Measurements from ENCODE around the gene GALNT8.

DNA sequence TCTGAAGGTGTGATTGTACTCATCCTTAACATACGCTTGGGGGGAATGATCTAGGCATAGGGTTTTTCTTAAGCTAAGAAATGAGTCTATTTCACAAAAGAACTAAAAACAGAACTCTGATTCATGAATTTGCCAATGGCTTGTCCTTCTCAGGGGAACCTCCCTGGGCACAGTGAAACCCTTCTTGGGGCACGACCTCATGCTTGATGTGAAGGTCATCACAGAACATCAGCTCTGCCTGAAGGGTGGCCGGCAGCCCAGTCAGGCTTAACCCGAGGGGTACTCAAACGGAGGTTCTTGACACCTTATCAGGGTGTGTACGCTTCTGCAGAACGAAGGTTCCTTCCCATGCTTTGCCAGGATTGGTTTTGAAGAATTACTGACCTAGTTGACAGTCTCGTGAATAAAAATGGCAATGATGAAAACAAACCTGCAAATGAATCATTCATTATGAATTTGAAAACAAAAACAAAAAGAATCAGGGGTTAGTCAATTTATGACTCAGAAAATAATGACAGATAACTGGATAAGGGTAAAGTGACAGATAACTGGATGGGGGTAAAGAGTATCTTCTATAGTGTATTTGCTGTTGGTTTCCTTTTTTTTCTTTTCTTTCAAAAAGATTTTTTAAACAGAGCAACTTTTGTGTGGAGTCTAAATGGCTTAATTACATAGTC, 86.4 kb downstream of the GALNT8 start:
- no peak for TF ChIP-seq POLR2A (IDR thresholded peaks at IDR 0.05)
- TF ChIP-seq CTCF (IDR thresholded peaks at IDR 0.05 in 4 of 5, conservative IDR thresholded peaks at IDR 0.05 in 1 of 5) = no peak
